Osteoblast (primary cell): Measurements from ENCODE around the gene CIB4. TPM values are rescaled to one million over a fixed set of nuclear protein-coding genes. Genes with fewer than 3 reads are reported as not detected.

Experiments
- DNase-seq: peaks from one replicate; pipeline ENCODE4 v3.0.0; 2011; ENCODE audit warnings: low spot score, mixed read lengths; ENCODE audit not compliant: insufficient read length; ENCODE audit errors: missing footprints
- H2AFZ ChIP-seq: 2 replicates; pipeline ENCODE4 v1.6.0; 2011; ENCODE audit warnings: mild to moderate bottlenecking, low read length
- H3K27ac ChIP-seq: 2 replicates; pipeline ENCODE4 v1.5.1; 2011; ENCODE audit warnings: mild to moderate bottlenecking, low read depth, low read length, moderate library complexity
- H3K27me3 ChIP-seq: 2 replicates; pipeline ENCODE4 v1.6.0; 2012; ENCODE audit warnings: mild to moderate bottlenecking, control low read depth, inconsistent platforms, low read length, moderate library complexity; ENCODE audit not compliant: insufficient read depth
- H3K36me3 ChIP-seq: 2 replicates; pipeline ENCODE4 v1.5.1; 2011; ENCODE audit warnings: mild to moderate bottlenecking, low read length, control low read depth, moderate library complexity; ENCODE audit not compliant: insufficient read depth
- H3K4me1 ChIP-seq: 2 replicates; pipeline ENCODE4 v1.5.1; 2011; ENCODE audit warnings: mild to moderate bottlenecking, low read length, control low read depth, moderate library complexity; ENCODE audit not compliant: insufficient read depth
- H3K4me2 ChIP-seq: 2 replicates; pipeline ENCODE4 v1.6.0; 2011; ENCODE audit warnings: mild to moderate bottlenecking, low read length; ENCODE audit not compliant: insufficient read depth
- H3K4me3 ChIP-seq: fragments of 200-600 bp; sonication (generic); 3 replicates; pipeline ENCODE4 v1.5.1; 2012; ENCODE audit warnings: mild to moderate bottlenecking, low read length, inconsistent platforms; ENCODE audit not compliant: insufficient read depth
- H3K79me2 ChIP-seq: 2 replicates; pipeline ENCODE4 v1.6.0; 2012; ENCODE audit warnings: mild to moderate bottlenecking, low read length, control low read depth, inconsistent platforms; ENCODE audit not compliant: insufficient read depth
- H3K9me3 ChIP-seq: 2 replicates; pipeline ENCODE4 v1.5.1; 2011; ENCODE audit warnings: low read depth, low read length, control low read depth
- H4K20me1 ChIP-seq: 2 replicates; pipeline ENCODE4 v1.6.0; 2012; ENCODE audit warnings: mild to moderate bottlenecking, low read length, control low read depth; ENCODE audit not compliant: insufficient read depth
- total RNA-seq: library from RNA; depleted of rRNA; stranded (reverse); fragments of >200 nt; gene quantifications from 2 replicates; pipeline ENCODE4 v1.2.3, GENCODE V29; 2012
- TF ChIP-seq, protein P1 (sequence below): IDR thresholded peaks from 2 replicates; pipeline ENCODE4 v1.5.1; 2011; ENCODE audit warnings: mild to moderate bottlenecking, low read depth, low read length, moderate library complexity; ENCODE audit errors: extremely low read depth

CIB4 gene
- total RNA-seq, 1 donor: not detected

- H3K79me2 ChIP-seq: no peaks in the 10 kb centered on the region
- no peak overlapping the region for H3K27ac ChIP-seq
- DNase-seq: no peak
- no peak overlapping the region for H3K4me2 ChIP-seq
- H3K4me1 ChIP-seq: peaks cover 14% of the 10 kb centered on the region
- H2AFZ ChIP-seq: no peak overlapping the region
- H3K4me3 ChIP-seq: no peak overlapping the region
- TF ChIP-seq, protein P1, sequence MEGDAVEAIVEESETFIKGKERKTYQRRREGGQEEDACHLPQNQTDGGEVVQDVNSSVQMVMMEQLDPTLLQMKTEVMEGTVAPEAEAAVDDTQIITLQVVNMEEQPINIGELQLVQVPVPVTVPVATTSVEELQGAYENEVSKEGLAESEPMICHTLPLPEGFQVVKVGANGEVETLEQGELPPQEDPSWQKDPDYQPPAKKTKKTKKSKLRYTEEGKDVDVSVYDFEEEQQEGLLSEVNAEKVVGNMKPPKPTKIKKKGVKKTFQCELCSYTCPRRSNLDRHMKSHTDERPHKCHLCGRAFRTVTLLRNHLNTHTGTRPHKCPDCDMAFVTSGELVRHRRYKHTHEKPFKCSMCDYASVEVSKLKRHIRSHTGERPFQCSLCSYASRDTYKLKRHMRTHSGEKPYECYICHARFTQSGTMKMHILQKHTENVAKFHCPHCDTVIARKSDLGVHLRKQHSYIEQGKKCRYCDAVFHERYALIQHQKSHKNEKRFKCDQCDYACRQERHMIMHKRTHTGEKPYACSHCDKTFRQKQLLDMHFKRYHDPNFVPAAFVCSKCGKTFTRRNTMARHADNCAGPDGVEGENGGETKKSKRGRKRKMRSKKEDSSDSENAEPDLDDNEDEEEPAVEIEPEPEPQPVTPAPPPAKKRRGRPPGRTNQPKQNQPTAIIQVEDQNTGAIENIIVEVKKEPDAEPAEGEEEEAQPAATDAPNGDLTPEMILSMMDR: no peak
- H3K27me3 ChIP-seq: peaks cover 3% of the 10 kb centered on the region
- H3K36me3 ChIP-seq: no peaks in the 10 kb centered on the region
- H4K20me1 ChIP-seq: no peaks in the 10 kb centered on the region
- H3K9me3 ChIP-seq: no peaks in the 10 kb centered on the region
Observed at GRCh38 chr2:26627350-26628105, 13.6 kb downstream of the CIB4 start.

DNA sequence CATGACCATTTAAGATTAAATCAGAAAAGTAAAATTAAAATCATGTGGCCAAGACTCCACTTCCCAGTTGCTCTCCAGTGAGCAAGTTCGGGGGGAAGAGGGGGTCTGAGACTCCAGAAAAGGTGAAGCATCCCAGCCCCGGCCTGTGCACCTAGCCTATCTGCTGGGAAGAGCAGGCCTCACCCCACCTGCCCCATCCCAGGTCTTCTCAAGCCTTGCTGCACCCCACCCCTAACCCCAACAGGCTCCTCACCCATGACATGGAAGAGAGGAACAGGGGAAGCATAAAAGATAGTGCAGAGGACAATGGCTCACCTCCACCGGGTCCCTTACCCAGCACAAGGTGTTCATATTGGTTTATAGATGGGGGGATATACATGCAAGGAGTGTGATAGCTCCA is 14.6 kb downstream of the CIB4 start:
- H3K4me3 ChIP-seq: no peak overlapping the region
- no peaks in the 10 kb centered on the region for H4K20me1 ChIP-seq
- H3K79me2 ChIP-seq: no peaks in the 10 kb centered on the region
- peaks cover 3% of the 10 kb centered on the region for H3K27me3 ChIP-seq
- H3K27ac ChIP-seq: no peak overlapping the region
- H3K9me3 ChIP-seq: no peaks in the 10 kb centered on the region
- TF ChIP-seq, protein P1: no peak
- no peak overlapping the region for H2AFZ ChIP-seq
- H3K4me2 ChIP-seq: no peak overlapping the region
- DNase-seq: no peak
- H3K4me1 ChIP-seq: peaks cover 14% of the 10 kb centered on the region
- no peaks in the 10 kb centered on the region for H3K36me3 ChIP-seq

- no peak overlapping the region for H3K27ac ChIP-seq
- H2AFZ ChIP-seq: no peak overlapping the region
- peaks cover 4% of the 10 kb centered on the region for H3K4me1 ChIP-seq
- no peaks in the 10 kb centered on the region for H3K36me3 ChIP-seq
- DNase-seq: peak; percentile 88
- TF ChIP-seq, protein P1: no peak
- H3K79me2 ChIP-seq: no peaks in the 10 kb centered on the region
- peaks cover 28% of the 10 kb centered on the region for H3K27me3 ChIP-seq
- H4K20me1 ChIP-seq: no peaks in the 10 kb centered on the region
- H3K9me3 ChIP-seq: no peaks in the 10 kb centered on the region
- peak overlapping the region; percentile 47 for H3K4me2 ChIP-seq
- no peak overlapping the region for H3K4me3 ChIP-seq
Observed at GRCh38 chr2:26623541-26624495, 17.3 kb downstream of the CIB4 start.
